Keratinocyte (primary cell): ENCODE results near the gene ELL. TPM values are rescaled to one million over a fixed set of nuclear protein-coding genes. Genes with fewer than 3 reads are reported as not detected.

ENCODE experiments used
- DNase-seq: peaks from one replicate; pipeline ENCODE4 v3.0.0-alpha.2; 2011; ENCODE audit warnings: low read depth, missing footprints, low spot score
- FAIRE-seq: peaks from 2 replicates; lab custom pipeline; 2011; peaks lifted over from hg19 to GRCh38; lab: Jason Lieb, UNC
- H2AFZ ChIP-seq: 2 replicates; pipeline ENCODE4 v1.6.0; 2012; ENCODE audit warnings: low read length, control low read depth, inconsistent platforms; ENCODE audit not compliant: control insufficient read depth
- H3K27ac ChIP-seq: 2 replicates; pipeline ENCODE4 v1.5.1; 2011; ENCODE audit warnings: low read length; ENCODE audit not compliant: control insufficient read depth, insufficient read depth
- H3K27me3 ChIP-seq: 3 replicates; pipeline ENCODE4 v1.6.0; 2011; ENCODE audit warnings: low read length; ENCODE audit not compliant: control insufficient read depth, insufficient read depth; ENCODE audit errors: extremely low read depth
- H3K36me3 ChIP-seq, 2 experiments: 2 replicates in 1 of 2; 3 replicates in 1 of 2; pipeline ENCODE4 v1.5.1; 2011; ENCODE audit warnings: low read length in 2 of 2, mild to moderate bottlenecking in 1 of 2; ENCODE audit not compliant: control insufficient read depth in 2 of 2, insufficient read depth in 2 of 2; ENCODE audit errors: extremely low read depth in 1 of 2
- H3K4me1 ChIP-seq: 3 replicates; pipeline ENCODE4 v1.5.1; 2011; ENCODE audit warnings: low read length; ENCODE audit not compliant: control insufficient read depth, insufficient read depth; ENCODE audit errors: extremely low read depth
- H3K4me2 ChIP-seq: 3 replicates; pipeline ENCODE4 v1.6.0; 2011; ENCODE audit warnings: low read depth, low read length; ENCODE audit not compliant: control insufficient read depth, insufficient read depth; ENCODE audit errors: extremely low read depth
- H3K4me3 ChIP-seq, 3 experiments: fragments of 200-600 bp in 1 of 3; sonication (generic) in 1 of 3; 2 replicates in 2 of 3; 3 replicates in 1 of 3; pipeline ENCODE4 v1.5.1; 2011 to 2016; ENCODE audit warnings: low read length in 3 of 3, mild to moderate bottlenecking in 3 of 3, control low read depth in 2 of 3, inconsistent platforms in 1 of 3, low read depth in 1 of 3, mixed read lengths in 1 of 3, mixed run types in 1 of 3, moderate library complexity in 1 of 3; ENCODE audit not compliant: control insufficient read depth in 2 of 3, insufficient read depth in 2 of 3; ENCODE audit errors: extremely low read depth in 1 of 3
- H3K79me2 ChIP-seq: 2 replicates; pipeline ENCODE4 v1.6.0; 2012; ENCODE audit warnings: low read length; ENCODE audit not compliant: control insufficient read depth, insufficient read depth
- H3K9ac ChIP-seq: 3 replicates; pipeline ENCODE4 v1.6.0; 2011; ENCODE audit warnings: low read length; ENCODE audit not compliant: control insufficient read depth, insufficient read depth; ENCODE audit errors: extremely low read depth
- H3K9me1 ChIP-seq: 3 replicates; pipeline ENCODE4 v1.6.0; 2011; ENCODE audit warnings: low read length; ENCODE audit not compliant: control insufficient read depth, insufficient read depth; ENCODE audit errors: extremely low read depth
- H3K9me3 ChIP-seq: 2 replicates; pipeline ENCODE4 v1.5.1; 2012; ENCODE audit warnings: low read depth, low read length; ENCODE audit not compliant: control insufficient read depth
- H4K20me1 ChIP-seq: 3 replicates; pipeline ENCODE4 v1.6.0; 2011; ENCODE audit warnings: low read length; ENCODE audit not compliant: control insufficient read depth, insufficient read depth; ENCODE audit errors: extremely low read depth
- CTCF ChIP-seq, 3 experiments: IDR thresholded peaks in 1 of 3; conservative IDR thresholded peaks in 1 of 3; optimal IDR thresholded peaks in 1 of 3; 2 replicates in 2 of 3; 3 replicates in 1 of 3; pipeline versions ENCODE3 to v1.5.1; 2011; ENCODE audit warnings: low read length in 3 of 3, mild to moderate bottlenecking in 3 of 3, moderate library complexity in 2 of 3, control low read depth in 1 of 3, inconsistent platforms in 1 of 3; ENCODE audit not compliant: insufficient read depth in 2 of 3; ENCODE audit errors: extremely low read depth in 1 of 3
- EZH2 ChIP-seq: IDR thresholded peaks from one replicate; pipeline ENCODE4 v1.6.1; 2012; ENCODE audit warnings: inconsistent platforms, mild to moderate bottlenecking, low read length, moderate library complexity
- dilution Hi-C: fragments of 300-500 bp; cut with MboI; formaldehyde crosslinking; loops from one replicate; pipeline ENCODE4 v1.7.0; 2020; ENCODE audit warnings: low sequenced_read_pairs; ENCODE audit not compliant: extremely low pct_ligation_motif_present
- polyA plus RNA-seq, 5 experiments: library from polyadenylated mRNA; depleted of rRNA in 3 of 5; stranded (reverse) in 3 of 5; stranded (forward) in 1 of 5; unstranded in 1 of 5; fragments of >200 nt; gene quantifications; 1 replicate in 1 of 5; 2 replicates in 3 of 5; 3 replicates in 1 of 5; pipeline versions ENCODE4 v1.2.1 to v1.2.3, GENCODE V29; 2011 to 2012; ENCODE audit warnings: missing spikeins in 2 of 5, low read depth in 1 of 5, low replicate concordance in 1 of 5

ELL gene
- polyA plus RNA-seq, 1 donor (not counting 4 experiments of a cell fraction or from before 2014, with no cell fraction given) = 4.4 TPM

GRCh38 chr19:18440936-18441803, 80.7 kb downstream of the ELL start:
- H3K4me3 ChIP-seq = no peak overlapping the region
- peaks cover 20 to 25% of the 10 kb centered on the region in 2 experiments for H3K36me3 ChIP-seq
- no peak overlapping the region for H2AFZ ChIP-seq
- H3K4me1 ChIP-seq = peaks cover 28% of the 10 kb centered on the region
- dilution Hi-C loops = no loop called here
- no peaks in the 10 kb centered on the region for H4K20me1 ChIP-seq
- TF ChIP-seq EZH2 (no peak), CTCF (optimal IDR thresholded peaks at IDR 0.05 in 1 of 3, IDR thresholded peaks at IDR 0.05 in 1 of 3, conservative IDR thresholded peaks at IDR 0.05 in 1 of 3; ENCODE audit: extremely low read depth in 1 of 3, insufficient read depth in 2 of 3, low read length in 3 of 3) (no peak)
- no peak overlapping the region for H3K4me2 ChIP-seq
- H3K9ac ChIP-seq = no peak overlapping the region
- FAIRE-seq (no peak), DNase-seq (no peak)
- H3K9me3 ChIP-seq = no peaks in the 10 kb centered on the region
- peaks cover 12% of the 10 kb centered on the region for H3K9me1 ChIP-seq
- no peaks in the 10 kb centered on the region for H3K27me3 ChIP-seq
- H3K27ac ChIP-seq = no peak overlapping the region
- peaks cover 2% of the 10 kb centered on the region for H3K79me2 ChIP-seq

- no peaks in the 10 kb centered on the region for H3K9me3 ChIP-seq
- H3K9ac ChIP-seq = no peak overlapping the region
- H3K27ac ChIP-seq = no peak overlapping the region
- dilution Hi-C loops = no loop called here
- FAIRE-seq (no peak), DNase-seq (no peak)
- no peak overlapping the region for H3K4me3 ChIP-seq
- H3K36me3 ChIP-seq = peaks cover 14 to 22% of the 10 kb centered on the region in 2 experiments
- H3K4me2 ChIP-seq = no peak overlapping the region
- H3K27me3 ChIP-seq = no peaks in the 10 kb centered on the region
- no peak overlapping the region for H2AFZ ChIP-seq
- no peaks in the 10 kb centered on the region for H4K20me1 ChIP-seq
- H3K79me2 ChIP-seq = peaks cover 2% of the 10 kb centered on the region
- H3K9me1 ChIP-seq = peaks cover 12% of the 10 kb centered on the region
- peaks cover 30% of the 10 kb centered on the region for H3K4me1 ChIP-seq
- TF ChIP-seq EZH2 = no peak
- peak; percentile 37 to 53 (median 37) for TF ChIP-seq CTCF (optimal IDR thresholded peaks at IDR 0.05 in 1 of 3, IDR thresholded peaks at IDR 0.05 in 1 of 3, conservative IDR thresholded peaks at IDR 0.05 in 1 of 3; ENCODE audit: extremely low read depth in 1 of 3, insufficient read depth in 2 of 3, low read length in 3 of 3)
These were observed 81.4 kb downstream of the ELL start for GRCh38 chr19:18440415-18440877.
